IMR-90 (cell line): Measurements from ENCODE around the gene PTCH2. TPM values are rescaled to one million over a fixed set of nuclear protein-coding genes. Genes with fewer than 3 reads are reported as not detected.
"Not testable (repeated sequence)": the region's sequence is repeated elsewhere in the genome, so short reads cannot be mapped to it uniquely, and the experiment has no call there.

Source experiments
- ATAC-seq: fragments of 200-7000 bp; cut with Tn5 transposase; 2 replicates; pipeline ENCODE4 v1.9.1; 2020; ENCODE audit warnings: low read depth, mild to moderate bottlenecking, moderate library complexity
- BruUV-seq: library from RNA; stranded (reverse); fragments of 400-500 nt; replicated peaks from 2 replicates; lab custom pipeline; 2021; lab: Mats Ljungman, UMichigan
- CTCF ChIA-PET: fragments of 300-600 bp; formaldehyde crosslinking; extraction: SDS; loops from one replicate; lab custom pipeline; 2021; ENCODE audit warnings: antibody characterized with exemption; lab: Yijun Ruan, JAX
- POLR2A ChIA-PET: fragments of 300-600 bp; sonication (Branson Sonifier 250); formaldehyde crosslinking; loops from one replicate; lab custom pipeline; 2022; ENCODE audit warnings: antibody characterized with exemption; ENCODE audit not compliant: unreplicated experiment; lab: Charles Lee
- DNase-seq: peaks from one replicate; pipeline ENCODE4 v3.0.0; 2013
- H2AFZ ChIP-seq: replicated peaks from 2 replicates; pipeline ENCODE3; 2013; ENCODE audit warnings: low read length, mild to moderate bottlenecking; ENCODE audit not compliant: poor library complexity
- H2AK5ac ChIP-seq: 2 replicates; pipeline ENCODE4 v1.6.1; 2013; ENCODE audit warnings: low read depth, low read length, inconsistent platforms
- H2AK9ac ChIP-seq: replicated peaks from 2 replicates; pipeline ENCODE3; 2013; ENCODE audit warnings: mild to moderate bottlenecking, low read depth, low read length, moderate library complexity; ENCODE audit not compliant: poor library complexity
- H2BK120ac ChIP-seq: 2 replicates; pipeline ENCODE4 v1.6.1; 2013; ENCODE audit warnings: low read depth, low read length, inconsistent platforms
- H2BK15ac ChIP-seq: 3 replicates; pipeline ENCODE4 v1.6.1; 2013; ENCODE audit warnings: low read depth, low read length, inconsistent platforms
- H2BK20ac ChIP-seq: 2 replicates; pipeline ENCODE4 v1.6.1; 2013; ENCODE audit warnings: low read depth, mild to moderate bottlenecking, inconsistent platforms, low read length, moderate library complexity
- H2BK5ac ChIP-seq: 2 replicates; pipeline ENCODE4 v1.6.1; 2013; ENCODE audit warnings: mild to moderate bottlenecking, low read depth, low read length, inconsistent platforms; ENCODE audit not compliant: poor library complexity, severe bottlenecking
- H3K14ac ChIP-seq: replicated peaks from 2 replicates; pipeline ENCODE4 v1.6.1; 2013; ENCODE audit warnings: low read depth, low read length, inconsistent platforms
- H3K18ac ChIP-seq: 2 replicates; pipeline ENCODE4 v1.6.1; 2013; ENCODE audit warnings: low read depth, low read length, control low read depth
- H3K23ac ChIP-seq: 2 replicates; pipeline ENCODE4 v1.6.1; 2013; ENCODE audit warnings: low read depth, low read length, inconsistent platforms
- H3K27ac ChIP-seq: 2 replicates; pipeline ENCODE4 v1.5.1; 2013; ENCODE audit warnings: mild to moderate bottlenecking, control low read depth, low read length; ENCODE audit not compliant: insufficient read depth
- H3K27me3 ChIP-seq: 2 replicates; pipeline ENCODE4 v1.6.1; 2013; ENCODE audit warnings: low read length; ENCODE audit not compliant: control insufficient read depth, insufficient read depth
- H3K36me3 ChIP-seq: 2 replicates; pipeline ENCODE4 v1.6.1; 2013; ENCODE audit warnings: low read length, mixed read lengths; ENCODE audit not compliant: control insufficient read depth, insufficient read depth
- H3K4ac ChIP-seq: 2 replicates; pipeline ENCODE4 v1.6.1; 2013; ENCODE audit warnings: low read depth, low read length, inconsistent platforms
- H3K4me1 ChIP-seq: 2 replicates; pipeline ENCODE4 v1.6.1; 2013; ENCODE audit warnings: low read length, mixed read lengths; ENCODE audit not compliant: control insufficient read depth, insufficient read depth
- H3K4me2 ChIP-seq: 2 replicates; pipeline ENCODE4 v1.6.1; 2013; ENCODE audit warnings: low read depth, mild to moderate bottlenecking, control low read depth, low read length, moderate library complexity
- H3K4me3 ChIP-seq: 2 replicates; pipeline ENCODE4 v1.5.1; 2013; ENCODE audit warnings: low read depth, mild to moderate bottlenecking, control low read depth, low read length, moderate library complexity; ENCODE audit not compliant: insufficient read depth
- H3K56ac ChIP-seq: 2 replicates; pipeline ENCODE4 v1.6.1; 2013; ENCODE audit warnings: low read length, inconsistent platforms; ENCODE audit not compliant: insufficient read depth; ENCODE audit errors: extremely low read depth
- H3K79me1 ChIP-seq, 2 experiments: 2 replicates each; pipeline ENCODE4 v1.6.1; 2013; ENCODE audit warnings: low read length in 2 of 2, inconsistent platforms in 1 of 2, low read depth in 1 of 2
- H3K9ac ChIP-seq: 2 replicates; pipeline ENCODE4 v1.6.1; 2013; ENCODE audit warnings: low read depth, low read length, control low read depth
- H3K9me1 ChIP-seq: 2 replicates; pipeline ENCODE4 v1.6.1; 2013; ENCODE audit warnings: low read length, inconsistent platforms; ENCODE audit not compliant: insufficient read depth
- H3K9me3 ChIP-seq: 2 replicates; pipeline ENCODE4 v1.6.1; 2013; ENCODE audit warnings: low read length; ENCODE audit not compliant: control insufficient read depth, insufficient read depth
- H4K20me1 ChIP-seq: 2 replicates; pipeline ENCODE4 v1.6.1; 2013; ENCODE audit warnings: low read length, inconsistent platforms; ENCODE audit not compliant: insufficient read depth
- H4K5ac ChIP-seq: 2 replicates; pipeline ENCODE4 v1.6.1; 2013; ENCODE audit warnings: mild to moderate bottlenecking, low read depth, low read length, control low read depth
- H4K8ac ChIP-seq, 2 experiments: 2 replicates each; pipeline ENCODE4 v1.6.1; 2013; ENCODE audit warnings: low read depth in 2 of 2, low read length in 2 of 2, control low read depth in 1 of 2, inconsistent platforms in 1 of 2
- H4K91ac ChIP-seq: 2 replicates; pipeline ENCODE4 v1.6.1; 2013; ENCODE audit warnings: low read depth, low read length, inconsistent platforms; ENCODE audit not compliant: insufficient read depth
- CEBPB ChIP-seq: IDR thresholded peaks from 2 replicates; pipeline ENCODE4 v1.6.1; 2012; ENCODE audit warnings: low read depth, low read length, improper control_type of control experiment
- MAZ ChIP-seq: IDR thresholded peaks from 2 replicates; pipeline ENCODE4 v1.6.1; 2012; ENCODE audit warnings: low read depth, mild to moderate bottlenecking, low read length, improper control_type of control experiment, moderate library complexity, borderline replicate concordance
- MXI1 ChIP-seq: IDR thresholded peaks from 2 replicates; pipeline ENCODE4 v1.6.1; 2012; ENCODE audit warnings: low read depth, mild to moderate bottlenecking, low read length, moderate library complexity, borderline replicate concordance
- RCOR1 ChIP-seq: IDR thresholded peaks from 2 replicates; pipeline ENCODE4 v1.6.1; 2012; ENCODE audit warnings: mild to moderate bottlenecking, low read length, improper control_type of control experiment; ENCODE audit not compliant: insufficient replicate concordance
- RFX5 ChIP-seq: IDR thresholded peaks from 2 replicates; pipeline ENCODE4 v1.8.0; 2012; ENCODE audit warnings: low read depth, mild to moderate bottlenecking, low read length, moderate library complexity
- SMC3 ChIP-seq: fragments of 150-350 bp; IDR thresholded peaks from 2 replicates; pipeline ENCODE4 v1.6.1; 2016; ENCODE audit warnings: low read depth, mild to moderate bottlenecking, antibody characterized with exemption, low read length, moderate library complexity
- USF2 ChIP-seq: fragments of 150-350 bp; IDR thresholded peaks from 2 replicates; pipeline ENCODE4 v1.6.1; 2017; ENCODE audit warnings: mild to moderate bottlenecking, antibody characterized with exemption, low read length, low read depth
- WGBS, 2 experiments: methylation state at CpG; one replicate each; pipeline versions ENCODE4 v1.1.5 to v1.1.7; 2013; ENCODE audit warnings: missing lambda C conversion rate in 2 of 2; ENCODE audit not compliant: insufficient read length in 1 of 2; ENCODE audit errors: extremely low coverage in 2 of 2; 5-methylcytosine and 5-hydroxymethylcytosine counted together
- dilution Hi-C: fragments of 300-500 bp; cut with HindIII; formaldehyde crosslinking; loops from one replicate; pipeline ENCODE4 v1.14.3; 2018; ENCODE audit warnings: low sequenced_read_pairs; ENCODE audit not compliant: unreplicated experiment
- in situ Hi-C: fragments of 300-500 bp; cut with MboI; formaldehyde crosslinking; loops from 3 replicates; pipeline ENCODE4 v1.14.3; 2019; ENCODE audit warnings: low sequenced_read_pairs, inconsistent platforms, mixed read lengths
- intact Hi-C: fragments of 100-400 bp; cut with micrococcal nuclease; formaldehyde crosslinking; loops from 2 replicates; pipeline ENCODE4 v1.10.0; 2022
- polyA plus RNA-seq, 3 experiments: library from polyadenylated mRNA; depleted of rRNA; stranded (reverse); fragments of >200 nt; gene quantifications; 2 replicates each; pipeline ENCODE4 v1.2.3, GENCODE V29; 2012; ENCODE audit warnings: low replicate concordance in 1 of 3
- total RNA-seq: library from RNA; depleted of rRNA; stranded (reverse); fragments of >200 nt; gene quantifications from 2 replicates; pipeline ENCODE4 v1.2.3, GENCODE V29; 2012

The PTCH2 gene
- total and polyA plus RNA-seq, 2 of the 4 experiments (the other 2 are of a cell fraction): under 0.01 to 0.56 TPM

DNA sequence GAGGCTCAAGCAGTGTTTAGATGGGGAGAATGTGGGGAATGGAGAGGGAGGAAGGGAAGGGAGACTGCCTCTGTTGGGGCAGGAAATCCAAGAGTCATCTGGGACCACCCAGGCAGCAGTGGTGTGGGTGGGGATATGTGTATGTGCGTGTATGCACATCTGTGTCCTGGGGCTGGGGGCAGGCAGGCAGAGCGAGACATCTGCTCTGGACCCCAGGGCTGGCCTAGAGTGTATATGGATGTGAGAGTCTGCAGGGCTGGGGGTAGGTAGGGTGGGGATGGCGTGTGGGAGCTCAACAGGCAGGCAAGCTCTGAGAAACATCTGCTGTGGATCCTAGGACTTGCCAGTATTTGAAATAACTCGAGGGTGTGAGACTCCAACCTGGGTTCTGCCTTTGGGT lies 3.5 kb downstream of the PTCH2 start:
- DNase-seq (no peak), ATAC-seq (no peak)
- no peaks in the 10 kb centered on the region for H4K20me1 ChIP-seq
- no TSS peak for BruUV-seq
- H3K9me3 ChIP-seq: no peaks in the 10 kb centered on the region
- H3K79me1 ChIP-seq: no peaks in the 10 kb centered on the region
- H3K27me3 ChIP-seq: no peaks in the 10 kb centered on the region; the same call in 1 of the 2 replicates
- H3K9ac ChIP-seq: no peak overlapping the region
- no peak overlapping the region for H2BK5ac ChIP-seq
- no peak overlapping the region for H3K27ac ChIP-seq
- POLR2A ChIA-PET: no interaction called here
- H3K4me3 ChIP-seq: no peak overlapping the region
- no peak overlapping the region for H2BK120ac ChIP-seq
- H4K8ac ChIP-seq: no peak overlapping the region
- H3K9me1 ChIP-seq: no peaks in the 10 kb centered on the region
- H2BK20ac ChIP-seq: no peak overlapping the region
- no peak overlapping the region for H3K4ac ChIP-seq
- H4K91ac ChIP-seq: no peak overlapping the region
- no peak overlapping the region for H4K5ac ChIP-seq
- peak overlapping the region; percentile 46 for H2AFZ ChIP-seq
- no peak overlapping the region for H3K14ac ChIP-seq
- no CpG with 5 or more reads among the region's 4 CpGs for WGBS, 2 experiments
- intact Hi-C loops: loop anchor here (5.0 kb wide), 2 partner anchors 148 to 463 kb away; partner anchors contain the start of gene EIF2B3
- no peaks in the 10 kb centered on the region for H3K4me1 ChIP-seq
- H3K56ac ChIP-seq: no peak overlapping the region
- H3K18ac ChIP-seq: no peak overlapping the region
- no peak overlapping the region for H3K4me2 ChIP-seq
- no peaks in the 10 kb centered on the region for H3K36me3 ChIP-seq
- no peak overlapping the region for H3K23ac ChIP-seq
- dilution Hi-C loops: no loop called here
- H2AK9ac ChIP-seq: no peak overlapping the region
- in situ Hi-C loops: loop anchor here (10.0 kb wide), 1 partner anchor 465 kb away; no protein-coding TSS in a partner anchor
- no peak overlapping the region for H2BK15ac ChIP-seq
- H2AK5ac ChIP-seq: no peak overlapping the region
- CTCF ChIA-PET: no interaction called here
- TF ChIP-seq MAZ (no peak), SMC3 (no peak), USF2 (no peak), MXI1 (no peak), RFX5 (no peak), RCOR1 (no peak), CEBPB (no peak)

- POLR2A ChIA-PET, CTCF ChIA-PET, BruUV-seq: not testable (repeated sequence)
Observed at GRCh38 chr1:44838294-44838693, 4.8 kb downstream of the PTCH2 start.

More at GRCh38 chr1:44838294-44838693, 4.8 kb downstream of the PTCH2 start:
- H3K4me3 ChIP-seq, H3K27me3 ChIP-seq, H4K91ac ChIP-seq, H3K4me2 ChIP-seq, H3K9me3 ChIP-seq, H4K5ac ChIP-seq, H3K56ac ChIP-seq, H2BK20ac ChIP-seq, H2BK120ac ChIP-seq, DNase-seq, H3K36me3 ChIP-seq, H3K14ac ChIP-seq, H3K9me1 ChIP-seq, H2BK5ac ChIP-seq, H4K8ac ChIP-seq, H3K9ac ChIP-seq, H2BK15ac ChIP-seq, H3K4ac ChIP-seq, H2AFZ ChIP-seq, H2AK5ac ChIP-seq, H4K20me1 ChIP-seq, dilution Hi-C loops, H3K23ac ChIP-seq, H3K27ac ChIP-seq, H2AK9ac ChIP-seq, ATAC-seq, H3K18ac ChIP-seq, H3K4me1 ChIP-seq, H3K79me1 ChIP-seq: not testable (repeated sequence)
- intact Hi-C loops (loop anchor here (5.0 kb wide), 2 partner anchors 149 to 464 kb away; partner anchors contain the start of gene EIF2B3), in situ Hi-C loops (loop anchor here (10.0 kb wide), 1 partner anchor 467 kb away; no protein-coding TSS in a partner anchor)
- 88% methylated on average over 4 of the region's 11 CpGs; no CpG with 5 or more reads in 1 of the 2 experiments for WGBS, 2 experiments
